ENCODE data around the gene CRYGA.

The CRYGA gene

GRCh38 chr2:208163489-208163888 lies at the start of gene CRYGA:
CRYGA (minus strand) TSS chr2:208163589; CDS start chr2:208163556, 33 bp downstream.
- no peaks in the 10 kb centered on the region for H3K4me1 ChIP-seq (ENCODE audit: control insufficient read depth, insufficient read depth, low read length)
- H3K9ac ChIP-seq (ENCODE audit: low read depth, low read length): no peak within 1 kb of the TSS
- H3K4me3 ChIP-seq (ENCODE audit: low read depth, low read length): no peak within 1 kb of the TSS
- no peaks in the 10 kb centered on the region for H3K27me3 ChIP-seq (ENCODE audit: control insufficient read depth, insufficient read depth, low read length)
- H3K9me3 ChIP-seq (ENCODE audit: control insufficient read depth, insufficient read depth, low read length): no peaks in the 10 kb centered on the region
- H3K36me3 ChIP-seq (ENCODE audit: control insufficient read depth, insufficient read depth, low read length): no peaks in the 10 kb centered on the region

GRCh38 chr2:208210688-208211451 lies 47.5 kb upstream of the CRYGA start:
- Histone ChIP-seq H3K27me3 (ENCODE audit: control insufficient read depth, insufficient read depth, low read length) (no peaks in the 10 kb centered on the region), H3K9ac (ENCODE audit: low read depth, low read length) (no peak overlapping the region), H3K4me1 (ENCODE audit: control insufficient read depth, insufficient read depth, low read length) (no peaks in the 10 kb centered on the region), H3K36me3 (ENCODE audit: control insufficient read depth, insufficient read depth, low read length) (no peaks in the 10 kb centered on the region), H3K4me3 (ENCODE audit: low read depth, low read length) (no peak overlapping the region), H3K9me3 (ENCODE audit: control insufficient read depth, insufficient read depth, low read length) (no peaks in the 10 kb centered on the region)

GRCh38 chr2:208208335-208209085 lies 45.1 kb upstream of the CRYGA start:
- H3K4me3 ChIP-seq (ENCODE audit: low read depth, low read length): no peak overlapping the region
- H3K9me3 ChIP-seq (ENCODE audit: control insufficient read depth, insufficient read depth, low read length): no peaks in the 10 kb centered on the region
- no peaks in the 10 kb centered on the region for H3K4me1 ChIP-seq (ENCODE audit: control insufficient read depth, insufficient read depth, low read length)
- H3K36me3 ChIP-seq (ENCODE audit: control insufficient read depth, insufficient read depth, low read length): no peaks in the 10 kb centered on the region
- no peaks in the 10 kb centered on the region for H3K27me3 ChIP-seq (ENCODE audit: control insufficient read depth, insufficient read depth, low read length)
- no peak overlapping the region for H3K9ac ChIP-seq (ENCODE audit: low read depth, low read length)

- H3K4me3 ChIP-seq (ENCODE audit: low read depth, low read length): no peak overlapping the region
- H3K4me1 ChIP-seq (ENCODE audit: control insufficient read depth, insufficient read depth, low read length): no peaks in the 10 kb centered on the region
- no peaks in the 10 kb centered on the region for H3K9me3 ChIP-seq (ENCODE audit: control insufficient read depth, insufficient read depth, low read length)
- no peaks in the 10 kb centered on the region for H3K27me3 ChIP-seq (ENCODE audit: control insufficient read depth, insufficient read depth, low read length)
- no peaks in the 10 kb centered on the region for H3K36me3 ChIP-seq (ENCODE audit: control insufficient read depth, insufficient read depth, low read length)
- no peak overlapping the region for H3K9ac ChIP-seq (ENCODE audit: low read depth, low read length)
Measured at GRCh38 chr2:208207769-208208168, 44.4 kb upstream of the CRYGA start.

GRCh38 chr2:208204166-208204565 lies 40.8 kb upstream of the CRYGA start:
- Histone ChIP-seq H3K9ac (ENCODE audit: low read depth, low read length) (no peak overlapping the region), H3K27me3 (ENCODE audit: control insufficient read depth, insufficient read depth, low read length) (no peaks in the 10 kb centered on the region), H3K9me3 (ENCODE audit: control insufficient read depth, insufficient read depth, low read length) (no peaks in the 10 kb centered on the region), H3K4me3 (ENCODE audit: low read depth, low read length) (no peak overlapping the region), H3K36me3 (ENCODE audit: control insufficient read depth, insufficient read depth, low read length) (no peaks in the 10 kb centered on the region), H3K4me1 (ENCODE audit: control insufficient read depth, insufficient read depth, low read length) (no peaks in the 10 kb centered on the region)

- Histone ChIP-seq H3K9ac (ENCODE audit: low read depth, low read length) (no peak overlapping the region), H3K4me3 (ENCODE audit: low read depth, low read length) (no peak overlapping the region), H3K36me3 (ENCODE audit: control insufficient read depth, insufficient read depth, low read length) (no peaks in the 10 kb centered on the region), H3K4me1 (ENCODE audit: control insufficient read depth, insufficient read depth, low read length) (no peaks in the 10 kb centered on the region), H3K9me3 (ENCODE audit: control insufficient read depth, insufficient read depth, low read length) (no peaks in the 10 kb centered on the region), H3K27me3 (ENCODE audit: control insufficient read depth, insufficient read depth, low read length) (no peaks in the 10 kb centered on the region)
Measured at GRCh38 chr2:208195531-208195930, 32.1 kb upstream of the CRYGA start.

- Histone ChIP-seq H3K9ac (ENCODE audit: low read depth, low read length) (no peak overlapping the region), H3K4me3 (ENCODE audit: low read depth, low read length) (no peak overlapping the region), H3K9me3 (ENCODE audit: control insufficient read depth, insufficient read depth, low read length) (no peaks in the 10 kb centered on the region), H3K4me1 (ENCODE audit: control insufficient read depth, insufficient read depth, low read length) (peaks cover 3% of the 10 kb centered on the region), H3K36me3 (ENCODE audit: control insufficient read depth, insufficient read depth, low read length) (no peaks in the 10 kb centered on the region), H3K27me3 (ENCODE audit: control insufficient read depth, insufficient read depth, low read length) (no peaks in the 10 kb centered on the region)
Measured at GRCh38 chr2:208192611-208193236, 29.3 kb upstream of the CRYGA start.

GRCh38 chr2:208189810-208190503 lies 26.6 kb upstream of the CRYGA start, which contains the start of gene C2orf80:
C2orf80 (minus strand) TSS chr2:208190030; CDS start chr2:208186986, 3,044 bp downstream.
- H3K4me1 ChIP-seq (ENCODE audit: control insufficient read depth, insufficient read depth, low read length): peaks cover 3% of the 10 kb centered on the region
- no peak within 1 kb of the TSS for H3K4me3 ChIP-seq (ENCODE audit: low read depth, low read length)
- H3K9ac ChIP-seq (ENCODE audit: low read depth, low read length): no peak within 1 kb of the TSS
- no peaks in the 10 kb centered on the region for H3K36me3 ChIP-seq (ENCODE audit: control insufficient read depth, insufficient read depth, low read length)
- no peaks in the 10 kb centered on the region for H3K27me3 ChIP-seq (ENCODE audit: control insufficient read depth, insufficient read depth, low read length)
- no peaks in the 10 kb centered on the region for H3K9me3 ChIP-seq (ENCODE audit: control insufficient read depth, insufficient read depth, low read length)

GRCh38 chr2:208189069-208189809 lies 25.9 kb upstream of the CRYGA start:
- peaks cover 5% of the 10 kb centered on the region for H3K4me1 ChIP-seq (ENCODE audit: control insufficient read depth, insufficient read depth, low read length)
- H3K36me3 ChIP-seq (ENCODE audit: control insufficient read depth, insufficient read depth, low read length): no peaks in the 10 kb centered on the region
- H3K27me3 ChIP-seq (ENCODE audit: control insufficient read depth, insufficient read depth, low read length): no peaks in the 10 kb centered on the region
- no peak overlapping the region for H3K9ac ChIP-seq (ENCODE audit: low read depth, low read length)
- no peaks in the 10 kb centered on the region for H3K9me3 ChIP-seq (ENCODE audit: control insufficient read depth, insufficient read depth, low read length)
- no peak overlapping the region for H3K4me3 ChIP-seq (ENCODE audit: low read depth, low read length)

- no peaks in the 10 kb centered on the region for H3K9me3 ChIP-seq (ENCODE audit: control insufficient read depth, insufficient read depth, low read length)
- H3K27me3 ChIP-seq (ENCODE audit: control insufficient read depth, insufficient read depth, low read length): no peaks in the 10 kb centered on the region
- H3K9ac ChIP-seq (ENCODE audit: low read depth, low read length): no peak overlapping the region
- no peaks in the 10 kb centered on the region for H3K36me3 ChIP-seq (ENCODE audit: control insufficient read depth, insufficient read depth, low read length)
- H3K4me1 ChIP-seq (ENCODE audit: control insufficient read depth, insufficient read depth, low read length): peaks cover 5% of the 10 kb centered on the region
- H3K4me3 ChIP-seq (ENCODE audit: low read depth, low read length): no peak overlapping the region
Measured at GRCh38 chr2:208186893-208187292, 23.5 kb upstream of the CRYGA start.

- Histone ChIP-seq H3K27me3 (ENCODE audit: control insufficient read depth, insufficient read depth, low read length) (no peaks in the 10 kb centered on the region), H3K9me3 (ENCODE audit: control insufficient read depth, insufficient read depth, low read length) (no peaks in the 10 kb centered on the region), H3K36me3 (ENCODE audit: control insufficient read depth, insufficient read depth, low read length) (no peaks in the 10 kb centered on the region), H3K4me1 (ENCODE audit: control insufficient read depth, insufficient read depth, low read length) (peaks cover 5% of the 10 kb centered on the region), H3K4me3 (ENCODE audit: low read depth, low read length) (no peak overlapping the region), H3K9ac (ENCODE audit: low read depth, low read length) (no peak overlapping the region)
Measured at GRCh38 chr2:208186465-208186864, 23.1 kb upstream of the CRYGA start.

Measured in iPS-15b (cell line).